GM19025 (cell line): ENCODE measurements around the gene COA6.

Experiments
- ATAC-seq: cut with Tn5 transposase; IDR thresholded peaks from one replicate; pipeline ENCODE4 v1.9.1; 2021; ENCODE audit warnings: mild to moderate bottlenecking, low read depth, moderate library complexity; ENCODE audit not compliant: unreplicated experiment

COA6 gene, protein sequence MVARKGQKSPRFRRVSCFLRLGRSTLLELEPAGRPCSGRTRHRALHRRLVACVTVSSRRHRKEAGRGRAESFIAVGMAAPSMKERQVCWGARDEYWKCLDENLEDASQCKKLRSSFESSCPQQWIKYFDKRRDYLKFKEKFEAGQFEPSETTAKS

DNA sequence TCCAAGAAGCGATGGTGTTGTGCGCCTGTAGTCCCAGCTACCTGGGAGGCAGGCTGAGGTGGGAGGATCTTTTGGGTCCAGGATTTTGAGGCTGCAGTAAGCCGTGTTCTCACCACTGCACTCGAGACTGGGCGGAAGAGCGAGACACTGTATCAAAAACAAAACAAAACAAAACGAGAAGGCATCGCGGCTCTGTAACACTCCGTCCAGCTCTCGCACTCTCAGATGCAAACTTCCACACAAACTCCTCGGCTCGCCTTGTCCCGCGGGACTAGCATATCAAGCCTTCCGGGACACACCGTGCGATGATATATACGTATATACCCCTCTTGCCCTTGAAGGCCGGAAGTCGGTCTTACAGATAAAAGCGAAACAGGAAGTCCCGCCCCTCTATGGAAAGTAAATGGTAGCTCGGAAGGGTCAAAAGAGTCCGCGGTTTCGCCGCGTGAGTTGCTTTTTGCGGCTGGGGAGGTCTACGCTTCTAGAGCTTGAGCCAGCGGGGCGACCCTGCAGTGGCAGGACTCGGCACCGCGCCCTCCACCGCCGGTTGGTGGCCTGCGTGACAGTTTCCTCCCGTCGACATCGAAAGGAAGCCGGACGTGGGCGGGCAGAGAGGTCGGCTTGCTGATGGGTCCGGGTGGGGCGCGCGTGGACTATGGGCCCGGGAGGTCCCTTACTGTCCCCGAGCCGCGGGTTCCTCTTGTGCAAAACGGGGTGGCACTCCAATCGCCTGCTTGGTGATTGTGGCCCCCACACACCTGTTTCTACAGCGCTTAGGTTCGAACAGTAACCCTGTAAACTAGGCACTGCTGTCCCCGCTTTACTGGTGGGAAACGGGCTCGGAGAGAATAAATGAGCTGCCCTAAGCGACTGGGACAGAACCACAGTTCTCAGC, at the start of gene COA6:
COA6 (plus strand) TSS at position 393 of the 895 bp plus-strand sequence; CDS start at position 404, 11 bp downstream.
- ATAC-seq = peak; percentile 83

DNA sequence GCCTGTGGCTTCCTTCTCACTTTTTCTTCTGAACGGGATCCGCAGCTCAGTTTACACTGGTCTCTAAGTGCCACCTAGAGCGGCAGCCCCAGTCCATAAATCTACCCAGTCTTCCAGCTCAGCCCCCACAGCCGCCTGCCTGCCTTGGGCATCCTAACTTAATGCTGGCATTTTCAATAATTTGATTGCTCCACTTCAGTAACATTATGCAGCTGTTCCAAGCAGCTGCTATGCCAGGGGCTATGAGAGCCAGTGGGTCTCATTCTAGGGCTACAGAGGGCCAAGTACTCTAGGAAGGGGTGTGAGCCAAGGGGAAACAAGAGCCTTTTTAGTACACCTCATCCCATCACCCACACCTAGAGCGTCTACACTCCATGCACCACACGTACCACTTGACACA, 48.4 kb upstream of the COA6 start:
- ATAC-seq = no peak

DNA sequence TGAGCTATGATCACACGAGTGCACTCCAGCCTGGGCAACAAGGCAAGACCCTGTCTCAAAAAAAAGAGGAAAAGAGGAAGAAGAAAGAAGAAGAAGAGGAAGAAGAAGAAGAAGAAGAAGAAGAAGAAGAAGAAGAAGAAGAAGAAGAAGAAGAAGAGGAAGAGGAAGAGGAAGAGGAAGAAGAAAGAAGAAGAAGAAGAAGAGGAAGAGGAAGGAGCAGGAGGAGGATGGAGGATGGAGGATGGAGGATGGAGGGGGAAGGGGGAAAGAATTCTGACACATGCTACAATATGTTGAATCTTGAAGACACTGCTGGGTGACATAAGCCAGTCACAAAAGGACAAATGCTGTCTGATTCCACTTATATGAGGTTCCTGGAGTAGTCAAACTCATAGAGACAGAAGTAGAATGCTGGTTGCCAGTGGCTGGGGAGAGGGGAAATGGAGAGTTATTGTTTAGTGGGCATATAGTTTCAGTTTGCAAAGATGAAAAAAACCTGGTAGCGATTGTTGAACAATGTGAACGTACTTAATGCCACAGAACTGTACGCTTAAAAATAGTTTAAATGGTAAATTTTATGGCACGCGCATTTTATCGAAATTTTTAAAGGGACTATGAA, 47.3 kb upstream of the COA6 start:
- no peak for ATAC-seq

DNA sequence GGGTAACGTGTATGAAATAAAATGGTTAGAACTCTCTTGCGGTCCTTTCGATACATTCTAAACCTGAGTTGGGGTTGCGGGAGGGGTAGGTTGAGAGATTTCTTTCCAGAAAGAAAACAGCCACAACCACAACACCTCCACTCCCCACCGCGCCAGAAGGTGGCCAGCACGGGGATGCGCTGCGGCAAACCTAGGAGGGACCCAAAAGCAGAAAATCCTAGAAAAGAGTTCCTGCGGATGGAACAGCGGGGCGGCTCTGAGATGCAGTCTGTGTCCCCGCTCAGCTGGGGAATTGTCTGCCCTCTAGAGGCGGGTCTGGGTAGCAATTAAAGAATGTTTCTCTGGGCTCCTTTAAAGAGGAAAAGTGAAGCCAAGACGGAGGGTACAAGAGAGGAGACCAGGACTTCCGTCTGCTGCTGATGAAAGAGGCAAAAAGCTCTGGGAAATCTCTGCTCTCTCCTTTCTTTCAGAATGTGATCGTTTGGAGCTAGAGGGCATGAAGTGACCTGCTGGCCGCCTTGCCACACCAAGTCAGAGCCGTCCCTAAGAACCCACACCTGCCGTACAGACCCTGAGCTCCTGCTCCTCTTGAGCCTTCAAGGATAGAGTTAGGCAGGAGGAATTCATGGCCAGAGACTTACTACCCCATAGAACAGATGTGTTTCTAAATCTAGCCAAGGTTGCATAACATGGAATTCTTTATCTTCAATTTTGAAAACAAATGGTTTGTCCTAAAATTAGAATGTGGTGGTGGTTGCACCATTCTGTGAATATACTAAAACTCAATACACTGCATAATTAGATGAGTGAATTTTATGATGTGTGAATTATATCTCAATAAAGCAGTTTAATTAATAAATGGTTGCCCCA, 46.5 kb upstream of the COA6 start:
- ATAC-seq = no peak

DNA sequence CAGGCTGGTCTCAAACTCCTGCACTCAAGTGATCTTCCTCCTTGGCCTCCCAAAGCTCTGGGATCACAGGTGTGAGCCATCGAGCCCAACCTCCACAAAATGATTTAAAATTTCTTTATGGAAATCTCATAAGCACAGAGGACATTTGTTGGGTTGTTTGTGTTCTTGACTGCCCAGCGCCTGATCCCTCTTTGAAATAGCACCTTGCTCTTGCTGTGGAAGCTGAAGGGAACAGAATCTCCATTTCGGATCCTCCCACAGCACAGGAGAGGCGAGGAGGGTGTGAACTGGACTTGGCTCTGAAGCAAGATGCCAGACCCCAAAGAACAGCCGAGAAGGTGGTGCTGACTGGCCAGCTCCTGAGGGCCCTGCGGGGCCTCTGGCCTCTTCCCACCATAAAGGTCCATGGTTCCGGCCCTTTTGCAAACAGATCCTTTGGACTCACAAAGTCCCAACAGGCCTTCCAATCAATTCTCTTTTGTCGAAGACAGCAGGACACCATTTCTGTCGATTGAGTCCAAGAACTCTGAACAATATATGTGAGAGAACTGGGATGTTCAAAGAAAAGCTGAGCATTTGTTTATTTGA, 45.6 kb upstream of the COA6 start:
- no peak for ATAC-seq

DNA sequence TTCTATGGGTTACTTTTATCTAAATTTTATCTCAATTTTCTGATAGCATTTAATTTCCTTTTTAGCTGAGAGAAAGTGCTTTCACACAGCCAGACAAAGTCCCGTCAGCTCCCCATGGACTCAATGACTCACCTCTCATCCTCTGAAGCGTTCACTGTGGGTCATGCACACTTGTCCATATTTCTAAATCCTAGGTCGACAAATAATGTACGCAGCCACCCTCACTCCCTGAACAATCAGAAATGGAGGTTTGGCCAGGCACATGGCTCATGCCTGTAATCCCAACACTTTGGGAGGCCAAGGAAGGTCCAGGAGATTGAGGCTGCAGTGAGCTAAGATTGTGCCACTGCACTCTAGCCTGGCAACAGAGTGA, 42.4 kb upstream of the COA6 start:
- no peak for ATAC-seq

DNA sequence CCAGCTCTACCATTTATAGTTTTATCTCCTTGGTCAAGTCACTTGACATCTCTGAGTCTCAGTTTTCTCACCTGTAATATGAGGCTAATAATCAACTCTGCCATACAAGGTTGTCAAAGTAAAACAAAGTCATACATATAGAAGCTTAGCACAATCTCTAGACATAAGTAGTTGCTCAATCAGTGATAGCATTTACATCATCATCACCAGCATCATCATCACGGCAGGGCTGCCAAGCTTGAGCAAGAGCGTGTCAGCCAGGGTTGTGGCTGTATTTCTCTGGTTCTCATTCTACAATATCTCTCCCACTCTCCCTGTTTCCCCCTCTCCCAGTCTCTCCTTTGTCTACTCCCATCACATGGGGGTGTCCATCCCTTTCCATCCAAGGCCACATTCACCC, 41.7 kb upstream of the COA6 start:
- no peak for ATAC-seq

DNA sequence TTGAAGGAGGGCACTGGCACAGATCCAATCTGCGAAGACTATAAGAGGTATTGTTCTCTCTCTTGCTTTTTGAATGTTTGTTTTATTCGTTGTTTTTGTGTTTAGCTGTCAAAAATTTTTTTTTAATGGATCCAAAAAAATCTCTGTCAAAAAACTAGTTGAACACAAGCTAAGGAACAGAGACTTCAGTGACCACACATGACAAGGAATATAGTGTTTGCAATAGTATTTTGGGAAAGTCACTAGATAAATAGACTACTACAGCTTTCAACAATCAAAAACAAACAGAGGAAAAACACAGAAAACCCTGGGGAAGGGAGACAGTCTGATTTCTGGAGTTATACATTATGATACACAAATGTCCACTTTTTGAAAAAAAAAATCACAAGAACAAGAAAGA, 36.9 kb upstream of the COA6 start:
- no peak for ATAC-seq

DNA sequence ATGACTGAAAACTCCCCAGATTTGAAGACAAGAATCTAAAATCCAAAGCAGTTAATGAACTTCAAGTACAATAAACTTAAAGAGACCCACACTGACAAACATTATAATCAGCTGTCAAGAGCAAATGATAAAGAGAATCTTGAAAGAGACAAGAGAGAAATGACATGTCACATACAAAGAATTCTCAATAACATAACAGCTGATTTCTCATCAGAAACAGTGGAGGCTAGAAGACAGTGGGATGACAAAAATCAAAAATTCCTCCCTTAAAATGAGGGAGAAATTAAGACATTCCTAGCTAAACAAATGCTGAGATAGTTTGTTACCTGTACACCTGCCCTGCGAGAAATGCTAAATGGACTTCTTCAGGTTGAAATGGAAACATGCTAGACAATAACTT, 36.0 kb upstream of the COA6 start:
- no peak for ATAC-seq

DNA sequence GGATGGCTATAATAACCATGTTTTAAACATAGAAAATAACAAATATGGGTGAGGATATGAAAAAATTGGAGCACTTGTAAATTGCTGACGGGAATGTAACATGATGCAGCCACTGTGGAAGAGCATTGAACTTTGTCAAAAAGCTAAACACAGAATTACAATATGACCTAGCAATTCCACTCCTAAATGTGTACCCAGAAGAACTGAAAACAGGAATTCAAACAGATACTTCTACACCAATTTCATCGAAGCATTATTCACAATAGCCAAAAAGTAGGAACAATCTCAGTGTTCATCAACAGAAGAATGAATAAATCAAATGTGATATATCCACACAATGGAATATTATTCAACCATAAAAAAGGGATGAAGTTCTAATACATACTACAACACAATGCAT, 32.7 kb upstream of the COA6 start:
- no peak for ATAC-seq

DNA sequence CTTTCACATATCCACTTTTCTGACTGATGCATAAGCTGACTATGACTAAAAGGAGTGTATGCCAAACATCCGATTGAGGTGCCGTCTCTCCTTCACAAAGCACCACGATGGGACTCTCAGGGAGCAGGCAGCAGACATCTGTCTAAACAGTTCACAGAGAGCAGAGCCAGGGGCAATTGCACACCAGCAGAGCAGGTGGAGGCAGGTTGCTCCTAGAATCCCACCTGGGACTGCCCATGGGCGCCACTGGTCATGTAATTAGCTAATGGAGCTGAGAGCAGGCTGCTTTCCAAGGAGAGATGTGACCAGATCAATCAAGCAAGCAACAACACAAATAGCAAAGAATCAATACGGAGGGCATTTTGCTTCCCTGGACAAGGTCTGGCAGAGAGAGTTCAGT, 30.5 kb upstream of the COA6 start:
- no peak for ATAC-seq

DNA sequence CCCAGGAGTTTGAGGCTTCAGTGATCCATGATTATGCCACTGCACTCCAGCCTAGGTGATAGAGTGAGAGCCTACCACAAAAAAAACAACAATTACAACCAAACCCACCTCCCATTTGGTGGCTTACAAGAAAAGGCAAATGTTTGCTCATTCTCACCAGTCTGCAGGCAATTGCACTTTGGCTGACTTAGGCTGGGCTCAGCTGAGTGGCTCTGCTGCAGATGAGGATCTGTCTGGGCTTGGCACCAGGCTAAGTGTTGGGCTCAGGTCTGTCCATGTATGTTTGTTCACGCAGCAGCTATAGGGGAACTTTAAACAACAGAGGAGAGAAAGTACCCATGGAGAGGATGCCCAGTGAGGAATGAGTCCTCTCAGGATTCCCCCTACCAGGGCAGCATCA, 28.0 kb upstream of the COA6 start:
- ATAC-seq = no peak

DNA sequence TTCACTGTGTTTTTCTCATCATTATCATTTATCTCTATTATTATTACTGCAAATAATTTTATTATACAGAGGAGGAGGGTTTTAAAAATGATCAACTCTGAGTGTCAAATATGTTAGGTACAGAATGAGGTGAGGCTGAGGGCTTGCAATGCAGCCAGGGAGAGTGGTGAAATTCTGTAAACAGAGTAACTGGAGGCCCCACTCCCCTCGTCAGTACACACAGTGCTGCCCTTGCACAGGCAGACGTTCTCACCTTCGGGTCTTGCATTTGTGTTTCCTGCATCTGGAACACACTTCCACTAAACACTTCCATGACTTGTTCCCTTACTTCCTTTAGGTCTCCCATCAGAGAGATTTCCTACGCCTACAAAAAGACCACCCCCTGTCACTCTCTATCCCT, 24.3 kb upstream of the COA6 start:
- no peak for ATAC-seq

DNA sequence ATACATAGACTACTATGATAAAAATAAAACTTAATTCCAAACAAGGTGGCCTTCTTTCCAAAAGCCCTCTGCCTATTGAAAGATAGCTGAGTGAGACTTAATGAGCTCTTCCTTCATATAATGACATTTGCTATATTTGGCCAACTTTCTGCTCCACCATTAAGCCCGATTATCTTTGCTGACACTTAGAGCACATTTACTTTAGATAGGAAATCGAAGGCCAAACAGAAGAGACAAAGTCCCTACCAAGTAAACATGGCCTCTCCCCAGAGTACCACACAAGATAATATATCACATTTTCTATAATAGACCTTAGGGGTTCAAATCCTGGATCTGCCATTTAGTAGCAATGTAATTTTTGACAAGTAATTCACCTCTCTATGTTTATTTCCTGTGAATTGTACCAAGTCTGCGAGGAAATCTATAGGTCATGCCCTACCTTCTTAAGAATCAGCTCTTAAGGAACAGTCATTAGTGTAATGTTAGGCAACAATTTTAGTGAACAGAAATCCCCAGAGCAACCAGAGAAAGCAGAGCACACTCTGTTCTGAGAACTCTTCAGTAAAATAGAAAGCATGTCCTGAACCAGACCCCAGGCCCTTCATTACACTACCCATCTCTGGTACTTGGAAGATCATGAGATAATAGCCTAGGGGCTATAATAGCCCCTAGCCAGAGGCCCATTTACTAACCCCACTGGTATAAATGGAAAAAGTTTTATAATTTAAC, 17.3 kb upstream of the COA6 start:
- no peak for ATAC-seq

DNA sequence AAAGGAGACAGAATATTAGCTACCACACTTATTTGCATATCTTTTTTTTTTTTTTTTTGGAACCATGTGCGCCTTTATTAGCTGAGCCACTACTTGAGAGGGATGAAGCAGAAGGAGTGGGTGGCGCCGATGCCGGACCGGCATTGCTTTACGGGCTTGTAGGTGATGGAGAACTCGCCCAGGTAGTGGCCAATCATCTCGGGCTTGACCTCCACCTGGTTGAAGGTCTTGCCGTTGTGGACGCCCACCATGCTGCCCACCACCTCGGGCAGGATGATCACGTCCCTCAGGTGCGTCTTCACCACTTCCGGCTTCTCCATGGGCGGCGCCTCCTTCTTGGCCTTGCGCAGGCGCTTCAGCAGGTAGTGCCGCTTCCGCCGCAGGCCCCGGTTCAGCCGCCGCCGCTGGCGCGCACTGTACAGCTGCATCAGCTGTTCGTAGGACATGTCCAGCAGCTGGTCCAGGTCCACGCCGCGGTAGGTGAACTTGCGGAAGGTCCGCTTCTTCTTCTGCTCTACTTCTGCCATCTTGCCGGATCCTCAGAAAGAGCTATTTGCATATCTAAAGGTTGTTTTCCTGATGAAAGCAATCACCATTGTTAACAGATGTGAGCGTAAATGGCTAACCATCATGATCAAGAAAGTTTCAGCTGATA, 16.5 kb upstream of the COA6 start:
- ATAC-seq = peak; percentile 74

DNA sequence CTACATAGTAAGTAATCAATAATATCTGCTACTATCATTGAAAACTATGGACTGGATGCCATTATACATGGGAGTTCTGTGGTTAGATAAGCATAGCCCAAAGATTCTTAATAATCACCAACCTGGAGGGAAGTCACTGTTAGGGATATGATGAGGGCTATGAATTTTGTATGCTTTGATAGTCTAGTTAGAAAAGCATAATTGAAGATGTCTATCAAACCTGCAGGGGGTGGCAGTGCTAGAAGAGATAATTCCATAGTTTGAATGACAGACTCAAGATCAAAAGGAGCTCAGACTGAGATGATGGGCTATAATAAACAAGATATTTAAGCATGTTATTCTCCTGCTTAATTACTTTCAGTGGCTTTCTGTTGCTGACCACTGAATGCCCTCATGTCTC, 15.4 kb upstream of the COA6 start:
- ATAC-seq = no peak

DNA sequence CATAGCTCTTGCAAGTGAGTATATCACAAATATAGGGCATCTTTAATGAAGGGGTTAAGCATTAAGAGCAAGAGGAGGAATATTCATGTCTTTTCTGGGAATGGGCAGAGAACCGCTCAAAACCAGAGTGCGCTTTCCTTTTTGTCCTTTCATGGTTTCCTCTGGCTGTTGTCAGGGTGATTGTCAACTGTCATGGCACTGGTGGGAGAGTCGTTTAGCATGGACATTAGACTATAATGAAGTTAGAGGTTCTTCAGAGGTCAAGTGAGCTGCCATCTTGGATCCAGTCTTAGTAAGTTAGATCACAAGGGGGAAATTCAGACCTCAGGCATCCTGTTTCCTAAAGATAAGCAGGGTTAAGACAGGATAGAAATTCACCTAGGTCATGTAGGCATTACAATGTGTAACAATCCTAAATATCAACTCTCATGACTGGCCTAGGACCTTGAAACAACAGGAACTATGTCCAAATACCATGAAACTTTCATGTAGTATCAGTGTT, 12.1 kb upstream of the COA6 start:
- no peak for ATAC-seq

DNA sequence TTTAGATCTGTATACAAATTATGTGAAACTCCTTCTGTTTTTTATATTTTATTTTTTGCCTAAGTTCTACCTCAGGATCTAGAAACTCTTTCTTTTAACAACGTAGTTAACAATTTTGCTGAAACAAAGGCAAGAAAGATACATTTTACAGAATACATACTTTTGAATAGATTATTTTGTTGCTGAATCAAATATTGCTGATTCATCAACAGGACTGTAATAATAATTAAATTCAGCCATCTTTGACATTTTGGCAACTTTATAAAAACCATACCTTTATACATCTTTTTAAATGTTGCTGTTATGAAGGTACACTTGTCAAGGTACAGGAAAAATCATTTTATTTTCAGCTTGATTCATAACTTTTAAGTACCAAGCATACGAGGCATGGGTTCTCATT, 10.7 kb upstream of the COA6 start:
- ATAC-seq = no peak

DNA sequence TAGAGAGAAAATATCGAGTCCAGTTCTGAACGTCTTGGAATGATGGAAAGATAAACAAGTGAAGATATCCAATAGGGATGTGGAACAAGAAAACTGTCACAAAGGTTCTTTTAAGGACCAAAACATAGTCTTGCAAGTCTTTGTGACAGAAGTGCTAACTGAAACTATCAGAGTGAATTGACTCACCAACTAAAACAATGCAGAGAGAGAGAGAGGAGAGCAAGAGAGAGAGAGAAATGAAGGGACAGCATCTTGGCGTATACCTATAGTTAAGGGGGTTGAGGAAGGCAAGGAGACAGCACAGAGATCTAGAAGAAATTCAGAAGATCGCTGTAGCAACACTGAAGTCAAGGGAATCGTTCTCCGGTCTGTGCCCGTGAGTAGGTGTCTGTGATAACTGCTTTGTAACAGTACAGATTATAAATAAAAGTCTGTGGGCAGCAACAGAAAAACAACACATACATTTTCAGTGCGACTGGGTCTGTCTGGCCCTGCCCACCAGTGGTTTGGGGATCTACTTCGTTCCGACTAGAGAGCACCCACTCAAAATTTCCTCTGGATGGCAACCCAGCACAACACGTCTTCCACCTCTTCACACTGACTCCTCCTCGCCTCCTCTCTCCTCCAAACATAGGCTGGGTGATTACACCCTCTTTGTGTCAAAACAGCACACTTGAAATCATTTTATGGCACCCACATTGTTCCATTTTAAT, 4.8 kb upstream of the COA6 start:
- no peak for ATAC-seq
